Activated CD4-positive, alpha-beta T cell treated with anti-CD3 and anti-CD28 coated beads for 36 hours (primary cell): Measurements from ENCODE around the gene NSD1. TPM values are rescaled to one million over a fixed set of nuclear protein-coding genes. Genes with fewer than 3 reads are reported as not detected.
A peak's percentile ranks its signal among the peaks of the same experiment; 100 is the strongest.
"Not testable (repeated sequence)": the region's sequence is repeated elsewhere in the genome, so short reads cannot be mapped to it uniquely, and the experiment has no call there.

Source experiments
- ATAC-seq: fragments of 200-7000 bp; cut with Tn5 transposase; one replicate; pipeline ENCODE4 v1.10.0; 2021; ENCODE audit warnings: mild to moderate bottlenecking, moderate library complexity
- CTCF ChIA-PET: fragments of 350-600 bp; sonication (Branson Sonifier 250); formaldehyde crosslinking; loops from one replicate; lab custom pipeline; 2021; ENCODE audit warnings: antibody characterized with exemption; lab: Charles Lee
- POLR2A ChIA-PET: fragments of 350-600 bp; sonication (Branson Sonifier 250); formaldehyde crosslinking; loops from one replicate; lab custom pipeline; 2021; ENCODE audit warnings: antibody characterized with exemption, inconsistent platforms; lab: Charles Lee
- DNase-seq: peaks from one replicate; pipeline ENCODE4 v3.0.0-alpha.2; 2020
- H3K27ac Mint-ChIP-seq: one replicate; pipeline ENCODE4 v1.8.0; 2021; ENCODE audit warnings: mixed read lengths
- H3K27me3 Mint-ChIP-seq: one replicate; pipeline ENCODE4 v1.8.0; 2021; ENCODE audit warnings: mixed read lengths
- H3K36me3 Mint-ChIP-seq: one replicate; pipeline ENCODE4 v1.8.0; 2021; ENCODE audit warnings: low read depth, mixed read lengths
- H3K4me1 Mint-ChIP-seq: one replicate; pipeline ENCODE4 v1.8.0; 2021; ENCODE audit warnings: mixed read lengths
- H3K4me3 Mint-ChIP-seq: one replicate; pipeline ENCODE4 v1.8.0; 2021; ENCODE audit warnings: mild to moderate bottlenecking, moderate library complexity, mixed read lengths
- H3K9me3 Mint-ChIP-seq: one replicate; pipeline ENCODE4 v1.8.0; 2021; ENCODE audit warnings: low read depth, mixed read lengths
- intact Hi-C, 2 experiments: fragments of 100-400 bp; cut with DNase I in 1 of 2; cut with micrococcal nuclease in 1 of 2; formaldehyde crosslinking; loops; one replicate each; pipeline versions ENCODE4 v1.14.2 to v1.15.1; 2022 to 2024; cut with DNase I, micrococcal nuclease
- total RNA-seq, 2 experiments: library from RNA; stranded (reverse); gene quantifications; one replicate each; pipeline ENCODE4 v1.2.3, GENCODE V29; 2021

The NSD1 gene
- total RNA-seq, 2 experiments from 2014 or later, result 65.6 to 68.2 TPM

- peak within 1 kb of the TSS; percentile 93 for H3K4me3 Mint-ChIP-seq
- H3K27me3 Mint-ChIP-seq, result no peaks in the 10 kb centered on the region
- peak within 1 kb of the TSS; percentile 90 for H3K27ac Mint-ChIP-seq
- intact Hi-C loops, result loop anchor here (1.0 to 10.0 kb wide), 11 partner anchors 9 to 901 kb away; partner anchors contain the start of genes NSD1 (in 2 of the 2), GRK6 (in 1 of the 2), HNRNPAB (in 1 of the 2) and LMAN2 (in 1 of the 2)
- H3K36me3 Mint-ChIP-seq, result peaks cover 39% of the 10 kb centered on the region
- POLR2A ChIA-PET, result interaction anchor here (0.9 kb wide), 1 partner anchor 66 kb away, joined by 3 read pairs; no protein-coding TSS in a partner anchor
- peaks cover 59% of the 10 kb centered on the region for H3K4me1 Mint-ChIP-seq
- no peaks in the 10 kb centered on the region for H3K9me3 Mint-ChIP-seq
- CTCF ChIA-PET, result interaction anchor here (0.5 to 1.5 kb wide), 6 partner anchors 10 to 194 kb away, joined by 3 to 5 read pairs (median 3); partner anchors contain the start of genes LMAN2 and PDLIM7
- DNase-seq (peak; percentile 95), ATAC-seq (peak; percentile 69)
These were observed 169.8 kb downstream of the NSD1 start, which contains the start of the genes PRELID1 and RAB24 for GRCh38 chr5:177303121-177303924. PRELID1 (plus strand) TSS chr5:177303799; CDS start chr5:177303986, 187 bp downstream. RAB24 (minus strand) TSS chr5:177303719; CDS start chr5:177303288, 431 bp downstream.

GRCh38 chr5:177303925-177304391, 170.4 kb downstream of the NSD1 start:
- H3K4me3 Mint-ChIP-seq, result peak overlapping the region; percentile 93
- POLR2A ChIA-PET, result interaction anchor here (0.9 kb wide), 1 partner anchor 65 kb away, joined by 3 read pairs; no protein-coding TSS in a partner anchor
- H3K27ac Mint-ChIP-seq, result peak overlapping the region; percentile 90
- intact Hi-C loops, result loop anchor here (1.0 to 10.0 kb wide), 11 partner anchors 8 to 901 kb away; partner anchors contain the start of genes NSD1 (in 2 of the 2), GRK6 (in 1 of the 2), HNRNPAB (in 1 of the 2) and LMAN2 (in 1 of the 2)
- CTCF ChIA-PET, result interaction anchor here (0.6 to 0.9 kb wide), 4 partner anchors 9 to 194 kb away, joined by 3 read pairs; partner anchors contain the start of gene PDLIM7
- peaks cover 40% of the 10 kb centered on the region for H3K36me3 Mint-ChIP-seq
- peaks cover 59% of the 10 kb centered on the region for H3K4me1 Mint-ChIP-seq
- no peaks in the 10 kb centered on the region for H3K9me3 Mint-ChIP-seq
- no peaks in the 10 kb centered on the region for H3K27me3 Mint-ChIP-seq
- DNase-seq (peak; percentile 34), ATAC-seq (peak; percentile 5)

GRCh38 chr5:177304392-177305119, 171.0 kb downstream of the NSD1 start:
- H3K9me3 Mint-ChIP-seq, result no peaks in the 10 kb centered on the region

DNA sequence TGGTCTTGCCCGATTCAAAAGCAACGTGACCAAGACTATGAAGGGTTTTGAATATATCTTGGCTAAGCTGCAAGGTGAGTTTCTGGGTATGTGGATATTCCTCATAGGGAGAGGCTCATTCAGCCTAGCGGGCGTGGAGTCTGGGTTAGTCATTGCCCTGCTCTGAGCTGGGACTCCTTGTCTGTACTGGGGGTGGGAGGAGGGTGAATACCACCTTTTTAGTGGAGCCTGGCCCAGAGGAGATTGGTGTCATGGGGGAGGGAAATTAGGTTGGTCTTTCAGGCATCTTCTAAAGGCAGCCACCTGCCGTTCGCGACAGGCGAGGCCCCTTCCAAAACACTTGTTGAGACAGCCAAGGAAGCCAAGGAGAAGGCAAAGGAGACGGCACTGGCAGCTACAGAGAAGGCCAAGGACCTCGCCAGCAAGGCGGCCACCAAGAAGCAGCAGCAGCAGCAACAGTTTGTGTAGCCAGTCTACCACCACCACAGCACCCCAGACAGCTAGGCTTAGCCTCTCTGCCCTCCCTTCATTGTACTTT, 172.6 kb downstream of the NSD1 start:
- ATAC-seq, H3K9me3 Mint-ChIP-seq, POLR2A ChIA-PET, H3K27me3 Mint-ChIP-seq, DNase-seq: not testable (repeated sequence)
- Mint-ChIP-seq H3K27ac (peak overlapping the region; percentile 77), H3K4me3 (peak overlapping the region; percentile 93), H3K36me3 (peaks cover 42% of the 10 kb centered on the region), H3K4me1 (peaks cover 53% of the 10 kb centered on the region)
- intact Hi-C loops, result loop anchor here in 1 of 2 experiments (10.0 kb wide), 1 partner anchor 899 kb away; the partner anchor contains the start of gene HNRNPAB
- CTCF ChIA-PET, result interaction anchor here (1.2 kb wide), 1 partner anchor 83 kb away, joined by 3 read pairs; no protein-coding TSS in a partner anchor

More at GRCh38 chr5:177304392-177305119, 171.0 kb downstream of the NSD1 start:
- intact Hi-C loops, result loop anchor here (5.0 to 10.0 kb wide), 3 partner anchors 172 to 900 kb away; partner anchors contain the start of genes HNRNPAB (in 1 of the 2), NSD1 (in 1 of the 2) and UIMC1 (in 1 of the 2)
- ChIA-PET CTCF (interaction anchor here (0.7 to 0.9 kb wide), 2 partner anchors 14 to 122 kb away, joined by 3 read pairs; partner anchors contain the start of gene GRK6), POLR2A (interaction anchor here (0.7 kb wide), 1 partner anchor 86 kb away, joined by 4 read pairs; no protein-coding TSS in a partner anchor)
- no peaks in the 10 kb centered on the region for H3K27me3 Mint-ChIP-seq
- ATAC-seq (peak; percentile 11), DNase-seq (peak; percentile 59)
- peaks cover 41% of the 10 kb centered on the region for H3K36me3 Mint-ChIP-seq
- peak overlapping the region; percentile 90 for H3K27ac Mint-ChIP-seq
- H3K4me1 Mint-ChIP-seq, result peaks cover 58% of the 10 kb centered on the region
- peak overlapping the region; percentile 93 for H3K4me3 Mint-ChIP-seq

DNA sequence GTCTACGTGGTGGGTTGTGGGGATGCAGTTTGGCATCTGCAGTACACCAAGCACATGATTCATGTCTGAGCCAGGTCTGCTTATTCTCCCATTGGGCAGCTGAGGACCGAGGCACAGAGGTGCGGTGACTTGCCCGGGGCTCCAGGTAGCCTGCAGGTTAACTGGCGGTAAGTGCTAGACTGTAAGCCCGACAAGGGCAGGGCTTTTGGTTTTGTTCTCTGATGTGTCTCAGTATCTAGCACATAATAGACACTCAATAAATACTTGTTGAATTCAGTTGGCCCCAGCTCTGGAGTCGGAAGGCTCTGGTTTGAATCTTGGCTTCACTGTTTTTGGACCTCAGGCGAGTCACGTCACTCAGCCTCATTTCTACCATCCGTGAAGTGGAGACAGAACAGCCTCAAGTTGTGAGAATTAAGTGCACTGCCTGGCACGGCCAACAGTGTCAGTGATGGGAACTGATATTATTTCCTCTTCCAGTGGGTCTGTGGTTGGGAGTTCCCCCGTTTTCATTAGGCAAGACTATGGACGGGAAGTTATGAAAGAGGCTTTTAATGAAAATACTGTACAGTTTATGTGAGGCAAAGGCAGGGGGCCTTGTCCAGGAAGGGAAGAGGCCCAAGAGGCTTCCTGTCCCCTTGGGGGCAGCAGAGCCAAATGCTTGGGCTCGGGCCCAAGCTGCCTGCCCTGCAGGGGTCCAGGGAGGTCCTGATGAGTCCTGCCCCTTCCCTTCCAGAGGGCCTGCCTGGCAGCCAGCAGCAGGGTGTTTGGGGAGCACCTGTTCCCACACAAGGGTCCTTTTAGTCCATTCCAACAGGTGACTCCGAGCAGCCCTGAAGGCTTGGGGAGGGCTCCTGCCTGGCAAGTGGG, 173.3 kb downstream of the NSD1 start:
- Mint-ChIP-seq H3K4me1 (peaks cover 48% of the 10 kb centered on the region), H3K36me3 (peaks cover 39% of the 10 kb centered on the region), H3K9me3 (no peaks in the 10 kb centered on the region), H3K4me3 (no peak overlapping the region), H3K27me3 (no peaks in the 10 kb centered on the region), H3K27ac (peak overlapping the region; percentile 34)
- ChIA-PET CTCF (interaction anchor here (1.2 to 1.3 kb wide), 2 partner anchors 82 to 150 kb away, joined by 3 to 4 read pairs; no protein-coding TSS in a partner anchor), POLR2A (no interaction called here)
- intact Hi-C loops, result loop anchor here in 1 of 2 experiments (10.0 kb wide), 1 partner anchor 898 kb away; the partner anchor contains the start of gene HNRNPAB
- no peak for ATAC-seq
- DNase-seq, result no peak

- ChIA-PET POLR2A (interaction anchor here (1.2 kb wide), 1 partner anchor 11 kb away, joined by 6 read pairs; no protein-coding TSS in a partner anchor), CTCF (interaction anchor here (0.9 to 4.9 kb wide), 10 partner anchors 41 to 208 kb away, joined by 3 to 47 read pairs (median 8); partner anchors contain the start of gene LMAN2)
- H3K4me1 Mint-ChIP-seq, result peaks cover 45% of the 10 kb centered on the region
- no peak overlapping the region for H3K4me3 Mint-ChIP-seq
- peaks cover 39% of the 10 kb centered on the region for H3K36me3 Mint-ChIP-seq
- ATAC-seq (no peak), DNase-seq (no peak)
- H3K27ac Mint-ChIP-seq, result no peak overlapping the region
- intact Hi-C loops, result loop anchor here in 1 of 2 experiments (10.0 kb wide), 1 partner anchor 897 kb away; the partner anchor contains the start of gene HNRNPAB
- no peaks in the 10 kb centered on the region for H3K9me3 Mint-ChIP-seq
- H3K27me3 Mint-ChIP-seq, result no peaks in the 10 kb centered on the region
These were observed 174.2 kb downstream of the NSD1 start for GRCh38 chr5:177307544-177308363.

DNA sequence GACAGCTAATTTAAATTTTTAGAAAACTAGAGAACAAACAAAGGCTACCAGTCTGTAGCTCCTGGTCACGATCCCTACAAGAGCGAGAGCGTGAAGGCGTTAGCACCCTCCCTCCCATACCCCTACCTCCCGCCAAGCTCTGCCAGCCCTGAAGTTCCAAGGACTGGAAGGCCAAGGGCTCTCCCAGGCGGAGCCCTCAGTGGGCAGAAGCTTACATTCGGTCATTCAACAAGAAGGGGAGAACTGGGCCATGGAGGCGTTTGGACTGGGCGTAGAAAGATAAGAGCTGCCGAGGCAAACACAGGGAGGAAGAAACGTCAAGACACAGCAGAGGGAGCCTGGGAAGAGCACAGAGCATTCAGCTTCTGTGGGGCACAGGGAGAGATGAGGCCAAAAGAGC, 175.2 kb downstream of the NSD1 start:
- H3K4me1 Mint-ChIP-seq, result peaks cover 50% of the 10 kb centered on the region

GRCh38 chr5:177309351-177310191, 176.0 kb downstream of the NSD1 start:
- Mint-ChIP-seq H3K4me1 (peaks cover 51% of the 10 kb centered on the region), H3K4me3 (peak overlapping the region; percentile 44), H3K27ac (peak overlapping the region; percentile 25), H3K36me3 (peaks cover 33% of the 10 kb centered on the region), H3K9me3 (no peaks in the 10 kb centered on the region), H3K27me3 (no peaks in the 10 kb centered on the region)
- CTCF ChIA-PET, result interaction anchor here (0.6 to 4.9 kb wide), 38 partner anchors 9 to 663 kb away, joined by 3 to 47 read pairs (median 4); partner anchors contain the start of genes LMAN2, PDLIM7, SLC34A1 and TSPAN17
- POLR2A ChIA-PET, result interaction anchor here (1.0 to 1.5 kb wide), 2 partner anchors 11 to 145 kb away, joined by 3 to 4 read pairs; no protein-coding TSS in a partner anchor
- ATAC-seq (peak; percentile 28), DNase-seq (peak; percentile 86)
- intact Hi-C loops, result loop anchor here (5.0 to 10.0 kb wide), 5 partner anchors 75 to 895 kb away; partner anchors contain the start of genes HNRNPAB (in 1 of the 2), PDLIM7 (in 1 of the 2), SLC34A1 (in 1 of the 2) and TMED9 (in 1 of the 2)

More for the DNA sequence above, 175.2 kb downstream of the NSD1 start:
- Mint-ChIP-seq H3K4me3 (no peak overlapping the region), H3K27me3 (no peaks in the 10 kb centered on the region), H3K27ac (no peak overlapping the region), H3K9me3 (no peaks in the 10 kb centered on the region), H3K36me3 (peaks cover 39% of the 10 kb centered on the region)
- ChIA-PET CTCF (interaction anchor here (0.6 to 4.9 kb wide), 26 partner anchors 10 to 662 kb away, joined by 3 to 47 read pairs (median 7); partner anchors contain the start of genes LMAN2, SLC34A1 and TSPAN17), POLR2A (interaction anchor here (1.2 kb wide), 1 partner anchor 10 kb away, joined by 6 read pairs; no protein-coding TSS in a partner anchor)
- intact Hi-C loops, result loop anchor here in 1 of 2 experiments (10.0 kb wide), 1 partner anchor 896 kb away; the partner anchor contains the start of gene HNRNPAB
- ATAC-seq (no peak), DNase-seq (no peak)
